Right lobe of liver (tissue), 6 donors: ENCODE data around the gene GALNT2. TPM values are rescaled to one million over a fixed set of nuclear protein-coding genes. Genes with fewer than 3 reads are reported as not detected.

Source experiments
- ATAC-seq, 4 donors: fragments of 200-7000 bp; cut with Tn5 transposase; one replicate each; pipeline ENCODE4 v1.9.1; 2020; ENCODE audit warnings: mild to moderate bottlenecking in 4 of 4, moderate library complexity in 4 of 4
- DNase-seq, 3 donors: peaks; one replicate each; pipeline ENCODE4 v3.0.0-alpha.2; 2020
- H3K27ac ChIP-seq, 3 donors: fragments of 200-600 bp; one replicate each; pipeline ENCODE4 v1.8.0; 2022
- H3K27me3 ChIP-seq, 2 donors: fragments of 200-600 bp; one replicate each; pipeline ENCODE4 v1.8.0; 2022
- H3K36me3 ChIP-seq, 4 donors: fragments of 200-600 bp; sonication (generic) in 1 of 4; one replicate each; pipeline versions ENCODE4 v1.5.1 to v1.8.0; 2017 to 2022; ENCODE audit warnings: control low read depth in 1 of 4
- H3K4me1 ChIP-seq, 4 donors: fragments of 200-600 bp; sonication (generic) in 1 of 4; one replicate each; pipeline versions ENCODE4 v1.5.1 to v1.8.0; 2017 to 2022; ENCODE audit warnings: control low read depth in 1 of 4
- H3K4me3 ChIP-seq, 3 donors: fragments of 200-600 bp; one replicate each; pipeline ENCODE4 v1.8.0; 2022
- H3K9me3 ChIP-seq, 4 donors: fragments of 200-600 bp; sonication (generic) in 1 of 4; one replicate each; pipeline versions ENCODE4 v1.5.1 to v1.8.0; 2017 to 2022; ENCODE audit warnings: control low read depth in 1 of 4
- CTCF ChIP-seq, 4 donors: fragments of 200-600 bp in 3 of 4; fragments of 450-650 bp in 1 of 4; IDR thresholded peaks; one replicate each; pipeline versions ENCODE4 v1.5.1 to v1.8.0; 2016 to 2022; ENCODE audit warnings: antibody characterized with exemption in 4 of 4, mild to moderate bottlenecking in 2 of 4
- POLR2A ChIP-seq: fragments of 450-650 bp; IDR thresholded peaks from one replicate; pipeline ENCODE4 v1.6.1; 2017; ENCODE audit warnings: antibody characterized with exemption, mild to moderate bottlenecking
- WGBS: methylation state at CpG from one replicate; pipeline ENCODE4 v1.1.6; 2018; ENCODE audit warnings: low coverage, low lambda C conversion rate; ENCODE audit not compliant: insufficient coverage; ENCODE audit errors: missing lambda C conversion rate; 5-methylcytosine and 5-hydroxymethylcytosine counted together
- intact Hi-C, 2 donors: fragments of 100-400 bp; cut with DNase I; formaldehyde crosslinking; loops; one replicate each; pipeline versions ENCODE4 v1.11.2 to v1.14.1; 2022
- total RNA-seq, 6 experiments: library from RNA; depleted of rRNA in 2 of 6; stranded (reverse); fragments of >200 nt in 2 of 6; fragmentation: NEBNext Ultra II Directional in 3 of 6; extraction: Animal tissue kit (Norgen Biotek cat#: 25700) in 3 of 6; gene quantifications; one replicate each; pipeline versions ENCODE4 v1.1.0 to v1.2.4, GENCODE V29; 2016 to 2023
- donor health status: DM: no; HTN: yes; CAD: no.
- donor health status: DM: no; HTN: no; CAD: no.
- donor health status: DM: no; HTN: no; CAD: no.
- donor health status: DM: no; HTN: yes; CAD: no.
- donor health status: DM: no; HTN: yes; CAD: no.

Gene GALNT2
- total RNA-seq, 6 experiments from 2014 or later = 58.0 to 152 (median 131) TPM

GRCh38 chr1:230122366-230123279 lies 55.6 kb downstream of the GALNT2 start:
- ATAC-seq (no peak), DNase-seq (no peak)
- no peaks in the 10 kb centered on the region for H3K36me3 ChIP-seq
- H3K9me3 ChIP-seq = no peaks in the 10 kb centered on the region
- no peak overlapping the region for H3K27ac ChIP-seq
- WGBS = 85% methylated on average over 16 of the region's 16 CpGs
- intact Hi-C loops = no loop called here
- no peak for TF ChIP-seq POLR2A
- no peak for TF ChIP-seq CTCF (IDR thresholded peaks at IDR 0.05)
- H3K4me3 ChIP-seq = no peak overlapping the region
- H3K4me1 ChIP-seq = peaks cover 0 to 45% (median 10%) of the 10 kb centered on the region in 4 donors
- H3K27me3 ChIP-seq = no peaks in the 10 kb centered on the region

- H3K36me3 ChIP-seq = no peaks in the 10 kb centered on the region
- ATAC-seq (peak; percentile 52 to 72 (median 58)), DNase-seq (no peak)
- WGBS = 46% methylated on average over 11 of the region's 13 CpGs
- H3K9me3 ChIP-seq = no peaks in the 10 kb centered on the region
- H3K27ac ChIP-seq = peak overlapping the region; percentile 12 to 57 (median 54)
- no peak overlapping the region for H3K4me3 ChIP-seq
- TF ChIP-seq POLR2A (no peak), CTCF (IDR thresholded peaks at IDR 0.05) (no peak)
- H3K4me1 ChIP-seq = peaks cover 0 to 45% (median 10%) of the 10 kb centered on the region in 4 donors
- H3K27me3 ChIP-seq = no peaks in the 10 kb centered on the region
- intact Hi-C loops = no loop called here
Observed at GRCh38 chr1:230123280-230124185, 56.5 kb downstream of the GALNT2 start.

GRCh38 chr1:230124186-230125128 lies 57.4 kb downstream of the GALNT2 start:
- peak in 3 of 4 donors; percentile 24 to 38 (median 34) for ATAC-seq
- Histone ChIP-seq H3K27ac (peak overlapping the region; percentile 12 to 57 (median 54)), H3K4me1 (peaks cover 0 to 45% (median 10%) of the 10 kb centered on the region in 4 donors), H3K27me3 (no peaks in the 10 kb centered on the region), H3K36me3 (no peaks in the 10 kb centered on the region), H3K9me3 (no peaks in the 10 kb centered on the region), H3K4me3 (no peak overlapping the region)
- intact Hi-C loops = no loop called here
- DNase-seq = no peak
- TF ChIP-seq POLR2A (no peak), CTCF (IDR thresholded peaks at IDR 0.05) (no peak)
- WGBS = 44% methylated on average over 7 of the region's 9 CpGs

GRCh38 chr1:230125141-230125540 lies 58.1 kb downstream of the GALNT2 start:
- no peak for TF ChIP-seq POLR2A
- TF ChIP-seq CTCF (IDR thresholded peaks at IDR 0.05) = no peak
- no peaks in the 10 kb centered on the region for H3K36me3 ChIP-seq
- no peak overlapping the region for H3K4me3 ChIP-seq
- H3K27me3 ChIP-seq = no peaks in the 10 kb centered on the region
- no peak for ATAC-seq
- H3K4me1 ChIP-seq = peaks cover 0 to 45% (median 10%) of the 10 kb centered on the region in 4 donors
- intact Hi-C loops = no loop called here
- peak overlapping the region in 1 of 3 donors; percentile 57 for H3K27ac ChIP-seq
- 96% methylated on average over 6 of the region's 6 CpGs for WGBS
- no peak for DNase-seq
- H3K9me3 ChIP-seq = no peaks in the 10 kb centered on the region
